ENCODE results near the gene DRD4. TPM values are rescaled to one million over a fixed set of nuclear protein-coding genes. Genes with fewer than 3 reads are reported as not detected.

Gene DRD4
- total RNA-seq, 2 experiments from 2014 or later: 0.51 to 0.72 TPM

GRCh38 chr11:613369-613968 is 23.6 kb upstream of the DRD4 start:
- Mint-ChIP-seq H3K36me3 (peaks cover 13% of the 10 kb centered on the region), H3K27me3 (no peaks in the 10 kb centered on the region), H3K4me1 (peaks cover 13% of the 10 kb centered on the region), H3K27ac (peak overlapping the region; percentile 93), H3K4me3 (peak overlapping the region; percentile 93), H3K9me3 (no peaks in the 10 kb centered on the region)
- ATAC-seq (ENCODE audit: low read depth) (peak; percentile 21), DNase-seq (peak; percentile 84)
- POLR2A ChIA-PET: interaction anchor here (0.5 to 3.7 kb wide), 13 partner anchors 10 to 134 kb away, joined by 3 to 23 read pairs (median 4); partner anchors contain the start of genes DEAF1, HRAS, LRRC56 and PHRF1

DNA sequence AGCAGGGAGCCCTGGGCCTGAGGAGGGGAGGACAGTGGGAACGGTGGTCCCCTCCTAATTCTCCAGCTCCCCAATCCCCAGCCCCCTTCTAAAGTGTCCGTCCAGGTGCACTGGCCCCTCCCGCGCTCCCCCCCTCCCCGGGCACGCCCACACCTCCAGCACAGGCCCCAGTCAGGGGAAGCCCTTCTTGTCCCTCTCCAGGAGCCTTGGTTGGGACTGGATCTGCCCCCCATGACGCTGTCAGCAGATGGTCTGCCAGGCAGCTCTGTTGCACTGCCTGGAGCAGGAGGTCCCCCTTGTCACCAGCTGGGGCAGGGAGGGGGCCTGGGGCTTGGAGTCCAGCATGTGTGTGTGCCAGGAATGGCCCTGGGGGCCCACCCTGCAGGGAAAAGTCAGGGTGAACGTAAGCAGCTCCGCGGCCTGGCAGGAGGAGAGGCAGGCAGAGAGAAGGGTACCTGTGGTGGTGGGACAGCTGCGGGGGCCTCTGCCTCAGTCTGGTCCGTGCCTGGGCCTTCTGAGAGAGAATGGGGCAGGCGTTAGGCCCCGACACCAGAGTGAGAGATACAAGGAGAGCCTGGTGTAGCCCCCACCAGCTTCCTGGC is 22.9 kb upstream of the DRD4 start:
- Mint-ChIP-seq H3K4me1 (peaks cover 13% of the 10 kb centered on the region), H3K4me3 (peak overlapping the region; percentile 93), H3K27me3 (no peaks in the 10 kb centered on the region), H3K9me3 (no peaks in the 10 kb centered on the region), H3K27ac (peak overlapping the region; percentile 93), H3K36me3 (peaks cover 13% of the 10 kb centered on the region)
- ATAC-seq (ENCODE audit: low read depth) (no peak), DNase-seq (no peak)
- POLR2A ChIA-PET: interaction anchor here (0.6 to 3.7 kb wide), 20 partner anchors 9 to 164 kb away, joined by 3 to 23 read pairs (median 4); partner anchors contain the start of genes DEAF1, HRAS, LRRC56 and PHRF1

DNA sequence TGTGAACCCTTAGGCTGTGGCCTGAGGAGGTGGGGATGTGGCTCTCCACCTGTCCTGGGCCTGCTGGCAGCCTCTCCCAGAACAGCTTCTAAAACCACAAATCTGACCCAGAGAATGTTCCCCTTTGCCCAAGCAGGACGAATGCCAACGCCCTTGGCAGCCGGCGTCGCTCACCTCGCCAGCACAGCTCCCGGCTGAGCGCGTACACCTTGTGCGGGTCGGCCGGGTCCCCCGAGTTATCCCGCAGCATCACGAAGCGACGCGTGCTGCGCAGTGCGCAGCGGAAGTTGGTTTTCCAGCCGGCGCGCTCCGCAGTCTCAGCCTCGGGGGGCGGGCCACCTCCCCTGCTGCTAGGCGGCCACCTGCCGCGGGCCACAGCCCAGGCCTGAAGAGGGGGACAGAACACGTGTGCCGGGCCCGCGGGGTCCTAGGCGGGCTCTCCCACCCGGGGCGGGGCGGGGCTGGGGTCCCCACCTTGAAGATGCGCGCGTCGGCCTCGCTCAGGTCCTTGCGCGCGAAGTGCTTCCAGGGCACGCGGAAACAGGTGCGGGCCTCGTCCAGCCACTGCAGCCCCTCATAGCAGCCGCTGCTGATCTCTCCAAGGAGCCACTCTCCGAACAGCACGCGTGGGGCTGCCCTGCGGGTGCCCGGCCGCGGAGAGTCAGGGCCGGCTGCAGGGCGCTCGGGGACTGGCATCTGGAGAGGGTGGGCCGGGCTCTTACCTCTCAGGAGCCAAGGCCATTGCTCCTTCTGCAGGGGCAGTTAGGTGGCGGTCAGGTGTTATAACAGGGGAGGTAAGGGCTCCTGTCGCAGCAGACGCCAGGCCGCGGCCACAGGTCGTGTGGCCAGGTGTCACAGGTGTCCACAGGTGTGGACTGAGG is 22.2 kb upstream of the DRD4 start:
- no peak for DNase-seq
- H3K27me3 Mint-ChIP-seq: no peaks in the 10 kb centered on the region

DNA sequence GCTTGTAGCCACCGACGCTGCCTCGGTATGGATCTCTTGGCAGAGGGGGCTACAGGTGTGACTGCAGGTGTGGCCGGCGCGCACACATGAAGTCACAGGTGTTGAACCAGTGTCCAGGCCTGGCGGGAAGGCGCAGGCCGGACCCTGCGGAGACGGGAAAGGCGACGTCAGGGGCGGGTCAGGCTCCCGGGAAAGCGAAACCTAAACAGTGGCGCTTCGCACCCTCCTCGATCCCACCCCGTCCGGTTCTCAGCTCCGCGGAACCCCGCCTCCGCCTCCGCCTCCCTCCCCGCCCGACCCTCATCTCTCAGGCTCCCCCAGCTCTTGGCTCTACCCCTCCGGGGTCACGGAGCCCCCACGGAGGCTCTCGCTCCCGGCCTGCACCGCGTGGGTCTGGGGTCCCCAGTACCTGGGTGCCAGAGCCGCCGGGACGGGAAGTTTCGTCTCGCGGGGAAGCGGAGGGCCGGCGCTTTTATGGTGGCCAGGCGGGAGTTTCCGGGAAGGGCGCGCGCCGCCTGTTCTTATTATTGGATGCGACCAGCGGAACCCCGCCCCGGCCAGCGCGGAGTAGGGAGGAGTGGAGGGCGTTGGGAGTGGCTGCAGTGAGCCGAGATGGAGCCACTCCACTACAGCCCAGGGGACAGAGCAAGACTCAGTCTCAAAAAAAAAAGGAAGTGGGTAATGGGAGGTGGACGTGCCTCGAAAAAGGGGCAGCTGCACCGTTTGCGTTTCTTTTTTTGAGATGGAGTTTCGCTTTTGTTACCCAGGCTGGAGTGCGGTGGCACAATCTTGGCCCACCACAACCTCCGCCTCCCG is 21.4 kb upstream of the DRD4 start, which contains the start of gene IRF7:
TSS of gene IRF7 (minus strand) at position 447 of the 816 bp plus-strand sequence. CDS start 586 bp downstream, outside the sequence.
- Mint-ChIP-seq H3K36me3 (peaks cover 12% of the 10 kb centered on the region), H3K4me1 (peaks cover 13% of the 10 kb centered on the region), H3K9me3 (no peaks in the 10 kb centered on the region), H3K27me3 (no peaks in the 10 kb centered on the region), H3K27ac (peak within 1 kb of the TSS; percentile 97), H3K4me3 (peak within 1 kb of the TSS; percentile 93)
- DNase-seq (peak; percentile 94), ATAC-seq (ENCODE audit: low read depth) (peak; percentile 77)
- POLR2A ChIA-PET: interaction anchor here (0.6 to 1.6 kb wide), 20 partner anchors 10 to 272 kb away, joined by 3 to 22 read pairs (median 4); partner anchors contain the start of genes DEAF1, HRAS, PHRF1 and TMEM80

More for the DNA sequence above, 22.2 kb upstream of the DRD4 start:
- Mint-ChIP-seq H3K4me1 (peaks cover 13% of the 10 kb centered on the region), H3K27ac (peak overlapping the region; percentile 97), H3K4me3 (peak overlapping the region; percentile 93), H3K9me3 (no peaks in the 10 kb centered on the region), H3K36me3 (peaks cover 13% of the 10 kb centered on the region)
- POLR2A ChIA-PET: interaction anchor here (0.6 to 3.7 kb wide), 28 partner anchors 9 to 163 kb away, joined by 3 to 23 read pairs (median 4); partner anchors contain the start of genes DEAF1, HRAS, LRRC56 and PHRF1
- ATAC-seq (ENCODE audit: low read depth): no peak

- Mint-ChIP-seq H3K4me1 (peaks cover 13% of the 10 kb centered on the region), H3K4me3 (peak overlapping the region; percentile 93), H3K36me3 (peaks cover 11% of the 10 kb centered on the region), H3K27ac (peak overlapping the region; percentile 97), H3K27me3 (no peaks in the 10 kb centered on the region), H3K9me3 (no peaks in the 10 kb centered on the region)
- DNase-seq (no peak), ATAC-seq (ENCODE audit: low read depth) (no peak)
- POLR2A ChIA-PET: interaction anchor here (0.7 to 1.6 kb wide), 14 partner anchors 9 to 160 kb away, joined by 3 to 22 read pairs (median 4); partner anchors contain the start of genes HRAS and PHRF1
Observed at GRCh38 chr11:616320-617198, 20.5 kb upstream of the DRD4 start.

GRCh38 chr11:617199-617911 is 19.7 kb upstream of the DRD4 start:
- Mint-ChIP-seq H3K4me3 (no peak overlapping the region), H3K27me3 (no peaks in the 10 kb centered on the region), H3K4me1 (peaks cover 10% of the 10 kb centered on the region), H3K36me3 (peaks cover 9% of the 10 kb centered on the region), H3K9me3 (no peaks in the 10 kb centered on the region), H3K27ac (no peak overlapping the region)
- no peak for ATAC-seq (ENCODE audit: low read depth)
- POLR2A ChIA-PET: no interaction called here
- no peak for DNase-seq

- no peak overlapping the region for H3K27ac Mint-ChIP-seq
Observed at GRCh38 chr11:617912-618682, 19.0 kb upstream of the DRD4 start.

DNA sequence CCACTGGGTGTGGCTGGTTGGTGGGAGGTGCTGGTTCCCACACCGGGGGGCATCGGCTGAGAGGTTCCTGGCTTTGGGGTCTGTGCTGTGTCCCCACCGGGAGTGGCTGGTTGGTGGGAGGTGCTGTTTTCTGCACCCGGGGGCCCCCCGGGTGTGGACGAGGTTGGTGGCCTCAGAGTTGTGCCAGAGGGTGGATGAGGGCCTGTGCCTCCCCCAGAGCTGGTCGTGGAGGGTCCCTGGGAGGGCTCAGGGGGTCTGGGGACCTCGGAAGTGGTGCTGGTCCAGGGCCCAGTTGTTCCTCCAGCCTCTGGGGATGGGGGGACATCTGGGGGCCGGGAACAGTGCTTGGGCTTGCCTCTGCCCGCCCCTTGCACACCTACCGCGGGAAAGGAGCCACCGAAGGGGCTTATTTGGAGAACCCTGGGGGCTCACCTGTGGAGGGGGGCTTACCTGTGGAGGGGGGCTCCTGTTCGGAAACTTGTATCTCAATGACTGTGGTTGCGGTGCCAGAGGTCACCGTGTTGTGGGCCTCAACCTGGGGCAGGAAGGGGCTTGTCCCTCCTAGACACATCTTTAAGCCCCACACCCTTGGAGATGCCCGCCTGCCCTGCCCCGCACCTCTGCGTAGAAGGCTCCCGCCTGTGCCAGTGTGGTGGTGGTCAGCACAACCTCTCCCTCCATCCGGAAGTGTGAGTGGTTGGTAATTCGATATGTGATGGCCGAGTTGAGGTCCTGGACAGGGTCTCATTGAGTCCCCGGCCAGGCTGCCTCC is 18.0 kb upstream of the DRD4 start:
- Mint-ChIP-seq H3K27ac (no peak overlapping the region), H3K36me3 (peaks cover 6% of the 10 kb centered on the region), H3K9me3 (no peaks in the 10 kb centered on the region), H3K4me3 (no peak overlapping the region), H3K4me1 (peaks cover 10% of the 10 kb centered on the region), H3K27me3 (no peaks in the 10 kb centered on the region)
- peak; percentile 31 for DNase-seq
- no peak for ATAC-seq (ENCODE audit: low read depth)
- POLR2A ChIA-PET: interaction anchor here (0.5 kb wide), 1 partner anchor 402 kb away, joined by 3 read pairs; no protein-coding TSS in a partner anchor

More at GRCh38 chr11:617912-618682, 19.0 kb upstream of the DRD4 start:
- no peak for ATAC-seq (ENCODE audit: low read depth)
- peaks cover 10% of the 10 kb centered on the region for H3K4me1 Mint-ChIP-seq
- POLR2A ChIA-PET: no interaction called here
- H3K9me3 Mint-ChIP-seq: no peaks in the 10 kb centered on the region
- no peak overlapping the region for H3K4me3 Mint-ChIP-seq
- peak; percentile 30 for DNase-seq
- peaks cover 9% of the 10 kb centered on the region for H3K36me3 Mint-ChIP-seq
- H3K27me3 Mint-ChIP-seq: no peaks in the 10 kb centered on the region

GRCh38 chr11:619628-620050 is 17.4 kb upstream of the DRD4 start:
- Mint-ChIP-seq H3K4me3 (no peak overlapping the region), H3K4me1 (peaks cover 6% of the 10 kb centered on the region), H3K27ac (no peak overlapping the region), H3K36me3 (peaks cover under 1% of the 10 kb centered on the region), H3K27me3 (no peaks in the 10 kb centered on the region), H3K9me3 (no peaks in the 10 kb centered on the region)
- DNase-seq (peak; percentile 32), ATAC-seq (ENCODE audit: low read depth) (no peak)
- POLR2A ChIA-PET: no interaction called here

GRCh38 chr11:620201-620600 is 16.9 kb upstream of the DRD4 start:
- no peak for DNase-seq
- no peak for ATAC-seq (ENCODE audit: low read depth)
- H3K27ac Mint-ChIP-seq: no peak overlapping the region
- H3K27me3 Mint-ChIP-seq: no peaks in the 10 kb centered on the region
- H3K36me3 Mint-ChIP-seq: no peaks in the 10 kb centered on the region
- POLR2A ChIA-PET: no interaction called here
- H3K4me3 Mint-ChIP-seq: no peak overlapping the region
- peaks cover 6% of the 10 kb centered on the region for H3K4me1 Mint-ChIP-seq
- no peaks in the 10 kb centered on the region for H3K9me3 Mint-ChIP-seq

All from activated naive CD8-positive, alpha-beta T cell treated with anti-CD3 and anti-CD28 coated beads, Interleukin-2, amount 10 ng/mL, durations not matched to agents 7 days and 5 days (primary cell).